ENCODE data around the gene CCDC86. TPM values are rescaled to one million over a fixed set of nuclear protein-coding genes. Genes with fewer than 3 reads are reported as not detected.

The CCDC86 gene
- total RNA-seq, 2 experiments from 2014 or later, result 15.3 to 16.5 TPM

- Mint-ChIP-seq H3K4me3 (no peak overlapping the region), H3K36me3 (ENCODE audit: low read depth) (peaks cover 27% of the 10 kb centered on the region), H3K27ac (no peak overlapping the region), H3K4me1 (peaks cover 9% of the 10 kb centered on the region), H3K27me3 (no peaks in the 10 kb centered on the region), H3K9me3 (no peaks in the 10 kb centered on the region)
- no peak for DNase-seq
- CTCF ChIA-PET, result interaction anchor here (1.2 to 3.7 kb wide), 3 partner anchors 18 to 49 kb away, joined by 3 to 15 read pairs (median 4); no protein-coding TSS in a partner anchor
- POLR2A ChIA-PET, result no interaction called here
These were observed 8.0 kb downstream of the CCDC86 start for GRCh38 chr11:60849641-60850520.

- H3K36me3 Mint-ChIP-seq (ENCODE audit: low read depth), result peaks cover 27% of the 10 kb centered on the region
- DNase-seq, result no peak
- H3K4me3 Mint-ChIP-seq, result no peak overlapping the region
- no peaks in the 10 kb centered on the region for H3K9me3 Mint-ChIP-seq
- ChIA-PET CTCF (interaction anchor here (1.6 to 3.7 kb wide), 2 partner anchors 19 to 36 kb away, joined by 4 to 15 read pairs; no protein-coding TSS in a partner anchor), POLR2A (interaction anchor here (1.1 to 1.8 kb wide), 2 partner anchors 9 to 20 kb away, joined by 3 to 6 read pairs; partner anchors contain the start of gene CCDC86)
- no peak overlapping the region for H3K27ac Mint-ChIP-seq
- no peaks in the 10 kb centered on the region for H3K27me3 Mint-ChIP-seq
- peaks cover 11% of the 10 kb centered on the region for H3K4me1 Mint-ChIP-seq
These were observed 9.6 kb downstream of the CCDC86 start for GRCh38 chr11:60851327-60852104.

DNA sequence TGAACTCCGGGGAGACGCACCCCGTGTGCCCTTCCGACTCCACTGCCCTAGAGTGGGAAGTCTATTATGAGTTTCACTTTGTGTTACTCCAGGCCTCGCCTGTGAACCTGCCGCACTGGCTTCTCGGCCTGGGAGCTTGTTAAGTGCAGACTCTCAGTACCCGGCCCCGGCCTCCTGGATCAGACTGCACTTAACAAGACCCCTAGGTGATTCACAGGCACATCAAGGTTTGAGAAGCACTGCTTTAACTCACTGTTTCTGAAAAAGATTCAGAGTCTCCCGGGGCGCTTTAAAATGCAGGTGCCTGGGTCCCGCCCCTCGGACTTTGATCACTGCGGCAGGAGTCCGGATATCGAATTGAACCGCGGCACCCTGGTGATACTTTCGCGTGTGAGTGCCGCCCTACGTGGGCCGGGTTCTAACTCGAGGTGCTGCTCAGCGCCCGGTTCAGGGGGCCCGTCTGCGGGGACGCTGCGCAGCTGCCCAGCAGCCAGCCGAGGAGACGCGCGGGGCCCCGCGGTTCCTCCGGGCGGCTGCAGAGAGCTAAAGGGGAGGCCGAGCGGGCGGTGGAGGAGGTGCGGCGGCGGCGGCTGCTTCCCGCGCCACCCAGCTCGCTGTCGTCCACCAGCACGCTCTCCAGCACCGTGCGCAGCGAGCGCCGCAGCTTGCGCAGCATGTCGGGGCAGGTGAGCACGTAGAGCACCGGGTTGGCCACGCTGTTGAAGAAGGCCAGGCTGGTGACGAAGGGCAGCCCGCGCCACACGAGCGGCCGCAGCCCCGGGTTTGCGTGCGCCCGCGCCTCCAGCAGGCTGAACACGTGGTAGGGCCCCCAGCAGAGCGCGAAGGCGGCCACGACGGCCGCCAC, 10.4 kb downstream of the CCDC86 start:
- Mint-ChIP-seq H3K27me3 (no peaks in the 10 kb centered on the region), H3K9me3 (no peaks in the 10 kb centered on the region), H3K27ac (no peak overlapping the region), H3K4me3 (no peak overlapping the region), H3K36me3 (ENCODE audit: low read depth) (peaks cover 27% of the 10 kb centered on the region), H3K4me1 (peaks cover 10% of the 10 kb centered on the region)
- ChIA-PET CTCF (no interaction called here), POLR2A (interaction anchor here (1.1 to 1.8 kb wide), 2 partner anchors 10 to 19 kb away, joined by 3 to 6 read pairs; partner anchors contain the start of gene CCDC86)
- DNase-seq, result no peak

DNA sequence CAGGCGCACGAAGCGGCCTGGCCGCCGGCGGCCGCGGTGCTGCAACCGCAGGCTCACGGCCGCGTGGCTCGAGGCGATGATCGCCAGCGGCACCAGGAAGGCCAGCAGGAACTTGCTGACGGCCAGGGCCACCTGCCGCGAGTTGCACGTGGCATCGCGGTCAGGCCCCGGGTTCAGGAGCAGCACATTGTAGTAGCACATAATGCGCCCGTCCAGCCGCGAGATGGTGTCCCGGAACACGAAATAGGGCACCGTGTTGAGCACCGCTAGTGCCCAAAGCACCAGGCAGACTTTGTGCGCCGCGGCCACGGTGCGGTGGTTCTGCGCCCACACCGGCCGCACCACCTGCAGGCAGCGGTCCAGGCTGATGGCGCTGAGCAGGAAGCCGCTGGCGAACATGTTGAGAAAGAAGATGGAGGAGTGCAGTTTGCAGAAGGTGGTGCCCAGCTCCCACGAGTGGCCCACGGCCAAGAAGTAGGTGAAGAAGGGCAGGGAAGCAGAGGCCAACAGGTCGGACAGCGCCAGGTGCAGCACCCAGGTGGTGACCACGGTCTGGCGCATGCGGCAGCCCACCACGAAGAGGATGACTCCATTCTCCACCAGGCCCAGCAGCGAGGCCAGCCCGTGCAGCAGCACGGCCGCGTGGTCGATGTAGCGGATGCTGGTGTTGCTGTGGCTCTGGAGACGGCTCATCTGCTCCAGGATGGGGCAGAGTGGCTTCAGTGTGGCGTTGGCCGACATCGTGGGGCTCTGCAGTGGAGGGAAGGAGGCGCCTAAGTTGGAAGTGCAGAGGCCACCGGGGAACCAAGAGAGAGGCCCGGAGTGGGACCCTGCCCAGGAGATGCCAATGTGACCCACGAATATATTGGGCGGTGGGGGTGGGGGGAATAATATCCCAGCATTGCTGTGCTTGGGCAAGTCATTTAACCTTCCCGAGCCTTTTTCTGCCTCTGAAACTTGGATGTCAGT, 11.4 kb downstream of the CCDC86 start:
- CTCF ChIA-PET, result no interaction called here
- no peaks in the 10 kb centered on the region for H3K9me3 Mint-ChIP-seq
- H3K4me1 Mint-ChIP-seq, result peaks cover 15% of the 10 kb centered on the region
- H3K36me3 Mint-ChIP-seq (ENCODE audit: low read depth), result peaks cover 27% of the 10 kb centered on the region
- H3K27me3 Mint-ChIP-seq, result no peaks in the 10 kb centered on the region
- POLR2A ChIA-PET, result interaction anchor here (0.5 kb wide), 1 partner anchor 286 kb away, joined by 3 read pairs; no protein-coding TSS in a partner anchor
- no peak overlapping the region for H3K27ac Mint-ChIP-seq
- no peak overlapping the region for H3K4me3 Mint-ChIP-seq
- no peak for DNase-seq

DNA sequence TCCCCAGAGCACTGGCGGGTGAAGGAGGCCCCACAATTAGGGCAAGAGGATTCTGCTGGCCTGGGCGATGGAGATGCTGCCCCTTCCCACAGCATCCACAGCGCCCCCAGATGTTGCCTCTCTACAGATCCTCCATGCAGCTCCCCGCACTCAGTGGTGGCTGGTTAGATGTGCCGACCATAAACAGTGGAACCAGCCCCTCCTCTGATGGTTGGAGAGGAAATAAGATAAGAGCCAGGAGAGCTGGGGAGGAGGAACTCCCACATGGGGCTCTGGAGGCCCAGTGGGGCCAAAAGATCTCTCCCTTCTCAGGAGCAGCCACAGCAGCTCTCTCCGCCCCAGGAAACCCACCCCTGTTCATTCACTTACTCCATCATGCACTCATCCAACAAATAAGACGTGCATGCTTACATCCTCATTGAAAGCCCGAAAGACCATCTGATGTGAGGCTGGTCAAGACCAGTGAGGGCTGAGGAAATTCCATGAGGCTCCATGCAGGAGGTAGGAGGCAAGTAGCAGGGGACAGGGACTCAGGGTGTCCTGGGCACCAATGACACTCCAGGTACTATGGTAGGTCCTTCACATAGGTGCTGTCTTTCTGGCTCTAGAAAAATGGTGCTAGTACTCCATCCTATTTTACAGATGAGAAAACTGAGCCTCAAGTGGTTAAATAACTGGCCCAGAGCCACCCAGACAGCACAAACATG, 12.4 kb downstream of the CCDC86 start:
- ChIA-PET POLR2A (interaction anchor here (0.5 to 1.3 kb wide), 2 partner anchors 8 to 285 kb away, joined by 3 to 4 read pairs; no protein-coding TSS in a partner anchor), CTCF (interaction anchor here (2.4 kb wide), 1 partner anchor 34 kb away, joined by 13 read pairs; no protein-coding TSS in a partner anchor)
- H3K4me1 Mint-ChIP-seq, result peaks cover 26% of the 10 kb centered on the region
- H3K27ac Mint-ChIP-seq, result no peak overlapping the region
- no peaks in the 10 kb centered on the region for H3K27me3 Mint-ChIP-seq
- DNase-seq, result no peak
- H3K9me3 Mint-ChIP-seq, result no peaks in the 10 kb centered on the region
- H3K36me3 Mint-ChIP-seq (ENCODE audit: low read depth), result peaks cover 22% of the 10 kb centered on the region
- peak overlapping the region; percentile 27 for H3K4me3 Mint-ChIP-seq

DNA sequence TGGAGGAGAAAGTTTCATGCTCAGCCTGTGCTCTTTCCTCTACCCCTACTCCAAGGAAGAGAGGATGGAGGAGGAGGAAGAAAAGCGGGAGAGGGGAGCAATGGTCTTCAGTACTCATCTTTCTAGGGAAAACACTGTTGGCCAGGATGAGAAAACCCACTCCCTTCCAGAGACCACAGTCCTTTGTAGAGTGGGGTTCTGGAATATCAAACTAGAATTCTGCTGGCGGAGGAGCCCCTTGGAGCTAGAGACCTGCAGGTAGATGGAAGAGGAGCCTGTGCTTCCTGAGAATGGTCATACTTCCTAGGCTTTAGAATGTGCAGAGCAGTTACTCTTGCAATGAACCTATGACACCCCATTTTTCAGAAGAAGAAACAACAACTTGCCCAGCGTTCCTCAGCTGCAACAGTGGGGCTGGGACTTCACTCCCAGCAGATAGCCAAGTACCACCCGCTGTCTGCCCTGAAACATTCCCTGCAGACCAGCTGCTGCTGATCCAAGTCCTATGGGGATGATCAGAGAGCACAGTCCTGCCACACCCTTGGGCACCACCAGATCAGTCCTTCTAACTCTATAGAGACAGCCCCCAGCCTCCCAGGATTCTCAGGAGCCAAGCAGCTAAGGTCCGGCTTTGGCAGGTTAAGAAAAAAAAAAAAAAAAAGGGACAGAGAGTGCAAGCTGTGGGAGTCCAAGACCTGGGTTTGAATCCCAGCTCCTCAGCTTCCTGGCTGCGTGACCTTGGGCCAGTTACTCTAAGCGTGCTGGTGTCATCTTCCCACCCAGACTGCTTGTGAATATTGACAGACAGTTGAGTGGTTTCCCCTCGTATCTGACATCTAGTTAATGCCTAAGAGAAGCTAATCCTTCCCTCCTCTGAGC, 13.2 kb downstream of the CCDC86 start:
- H3K4me3 Mint-ChIP-seq, result peak overlapping the region; percentile 42
- H3K27me3 Mint-ChIP-seq, result no peaks in the 10 kb centered on the region
- CTCF ChIA-PET, result interaction anchor here (0.6 to 2.6 kb wide), 3 partner anchors 23 to 38 kb away, joined by 3 to 13 read pairs (median 8); no protein-coding TSS in a partner anchor
- H3K4me1 Mint-ChIP-seq, result peaks cover 30% of the 10 kb centered on the region
- POLR2A ChIA-PET, result interaction anchor here (0.7 to 1.4 kb wide), 4 partner anchors 8 to 18 kb away, joined by 4 to 5 read pairs (median 4); no protein-coding TSS in a partner anchor
- peaks cover 19% of the 10 kb centered on the region for H3K36me3 Mint-ChIP-seq (ENCODE audit: low read depth)
- no peaks in the 10 kb centered on the region for H3K9me3 Mint-ChIP-seq
- DNase-seq, result no peak
- H3K27ac Mint-ChIP-seq, result no peak overlapping the region

- POLR2A ChIA-PET, result interaction anchor here (0.7 to 1.4 kb wide), 4 partner anchors 9 to 18 kb away, joined by 4 to 5 read pairs (median 4); no protein-coding TSS in a partner anchor
- CTCF ChIA-PET, result interaction anchor here (0.7 to 2.6 kb wide), 4 partner anchors 24 to 81 kb away, joined by 3 to 13 read pairs (median 6); no protein-coding TSS in a partner anchor
- peak within 1 kb of the TSS; percentile 42 for H3K4me3 Mint-ChIP-seq
- no peaks in the 10 kb centered on the region for H3K9me3 Mint-ChIP-seq
- peaks cover 32% of the 10 kb centered on the region for H3K4me1 Mint-ChIP-seq
- no peak within 1 kb of the TSS for H3K27ac Mint-ChIP-seq
- no peaks in the 10 kb centered on the region for H3K27me3 Mint-ChIP-seq
- peaks cover 11% of the 10 kb centered on the region for H3K36me3 Mint-ChIP-seq (ENCODE audit: low read depth)
- DNase-seq, result no peak
These were observed 14.1 kb downstream of the CCDC86 start, which contains the start of gene PTGDR2 for GRCh38 chr11:60855726-60856633. Gene PTGDR2 (minus strand): TSS chr11:60855950. CDS start chr11:60853722, 2,228 bp downstream.

DNA sequence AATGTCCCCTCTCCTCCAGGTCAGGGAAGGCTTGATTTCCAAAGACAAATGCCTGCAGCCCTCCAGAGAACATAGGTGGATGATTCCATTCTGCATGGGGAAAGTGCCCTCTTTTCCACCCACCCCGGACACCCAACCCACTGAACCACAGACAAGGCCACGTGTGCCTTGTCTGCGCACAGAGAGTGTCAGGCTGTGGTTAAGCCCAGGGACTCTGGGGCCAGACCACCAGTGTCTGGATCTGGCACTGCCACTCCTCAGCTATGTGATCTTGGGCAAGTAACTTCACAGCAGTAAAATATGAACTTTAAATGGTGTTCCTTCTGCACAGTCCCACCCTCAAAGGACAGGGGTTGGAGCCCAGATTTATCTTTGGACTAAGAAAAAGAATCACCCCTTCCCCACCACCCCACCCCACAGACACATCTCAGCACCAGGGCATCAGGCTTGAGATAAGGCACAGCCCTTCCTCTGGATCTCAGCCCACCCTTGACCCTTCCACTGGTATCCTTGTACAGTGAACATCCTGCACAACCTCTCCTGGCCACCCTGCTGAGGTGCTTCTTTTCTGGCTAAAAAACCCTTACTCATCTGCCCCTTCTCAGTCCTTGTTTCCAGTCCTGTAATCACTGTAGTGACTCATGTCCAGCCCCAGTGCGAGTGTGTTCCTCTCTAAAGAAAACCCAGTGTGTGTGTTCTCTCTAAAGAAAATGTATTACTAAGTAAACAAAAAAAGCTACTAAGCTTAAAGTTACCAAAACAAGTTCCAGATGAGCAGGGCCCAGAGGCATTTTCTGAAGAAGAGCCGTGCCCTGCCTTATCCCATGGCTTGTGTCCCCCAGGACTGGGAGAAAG, 15.7 kb downstream of the CCDC86 start:
- ChIA-PET POLR2A (interaction anchor here (1.8 kb wide), 1 partner anchor 505 kb away, joined by 4 read pairs; the partner anchor contains the start of genes CYB561A3 and TMEM138), CTCF (interaction anchor here (1.0 to 2.6 kb wide), 5 partner anchors 26 to 42 kb away, joined by 3 to 8 read pairs (median 4); no protein-coding TSS in a partner anchor)
- Mint-ChIP-seq H3K27me3 (no peaks in the 10 kb centered on the region), H3K9me3 (no peaks in the 10 kb centered on the region), H3K4me3 (no peak overlapping the region), H3K27ac (no peak overlapping the region), H3K36me3 (ENCODE audit: low read depth) (no peaks in the 10 kb centered on the region), H3K4me1 (peaks cover 32% of the 10 kb centered on the region)
- DNase-seq, result no peak

Measured in activated CD4-positive, alpha-beta memory T cell treated with anti-CD3 and anti-CD28 coated beads, Interleukin-2, amount 10 ng/mL, durations not matched to agents 7 days and 5 days (primary cell).